ENCODE data around the gene LCN15. TPM values are rescaled to one million over a fixed set of nuclear protein-coding genes. Genes with fewer than 3 reads are reported as not detected.

LCN15 gene
- total and polyA plus RNA-seq, 8 donors = not detected

DNA sequence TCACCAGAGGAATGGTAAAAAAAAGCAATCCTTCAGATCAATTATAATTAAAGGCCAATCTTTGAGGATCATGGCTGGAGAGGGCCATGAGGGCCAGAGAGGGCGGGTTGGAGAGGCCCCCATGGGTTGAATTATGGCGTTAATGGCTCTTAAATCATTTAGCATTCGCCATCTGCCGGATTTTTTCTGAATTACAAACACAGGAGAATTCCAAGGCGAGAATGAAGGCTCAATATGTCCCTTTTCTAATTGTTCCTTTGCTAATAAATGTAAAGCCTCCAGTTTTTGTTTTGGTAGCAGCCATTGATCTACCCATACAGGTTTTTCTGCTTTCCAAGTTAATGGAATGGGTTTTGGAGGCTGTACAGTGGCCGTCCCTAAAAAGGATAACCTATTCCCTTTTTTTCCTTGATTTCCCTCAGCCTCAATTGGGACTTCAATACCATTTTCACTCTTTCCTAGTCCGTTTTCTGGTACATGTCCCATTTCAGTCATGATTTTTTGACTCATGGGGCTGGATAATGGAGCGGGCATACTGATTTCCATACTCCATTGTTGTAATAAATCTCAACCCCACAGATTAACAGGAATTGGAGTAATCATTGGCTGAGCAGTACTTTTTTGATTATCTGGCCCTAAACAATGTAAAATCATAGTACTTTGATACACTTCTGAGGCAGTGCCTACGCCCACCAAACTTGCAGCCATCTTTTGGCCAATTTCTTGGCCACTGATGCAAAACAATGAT lies 20.1 kb upstream of the LCN15 start:
- TF ChIP-seq EP300 (IDR thresholded peaks at IDR 0.05) = no peak
- TF ChIP-seq, protein P1, sequence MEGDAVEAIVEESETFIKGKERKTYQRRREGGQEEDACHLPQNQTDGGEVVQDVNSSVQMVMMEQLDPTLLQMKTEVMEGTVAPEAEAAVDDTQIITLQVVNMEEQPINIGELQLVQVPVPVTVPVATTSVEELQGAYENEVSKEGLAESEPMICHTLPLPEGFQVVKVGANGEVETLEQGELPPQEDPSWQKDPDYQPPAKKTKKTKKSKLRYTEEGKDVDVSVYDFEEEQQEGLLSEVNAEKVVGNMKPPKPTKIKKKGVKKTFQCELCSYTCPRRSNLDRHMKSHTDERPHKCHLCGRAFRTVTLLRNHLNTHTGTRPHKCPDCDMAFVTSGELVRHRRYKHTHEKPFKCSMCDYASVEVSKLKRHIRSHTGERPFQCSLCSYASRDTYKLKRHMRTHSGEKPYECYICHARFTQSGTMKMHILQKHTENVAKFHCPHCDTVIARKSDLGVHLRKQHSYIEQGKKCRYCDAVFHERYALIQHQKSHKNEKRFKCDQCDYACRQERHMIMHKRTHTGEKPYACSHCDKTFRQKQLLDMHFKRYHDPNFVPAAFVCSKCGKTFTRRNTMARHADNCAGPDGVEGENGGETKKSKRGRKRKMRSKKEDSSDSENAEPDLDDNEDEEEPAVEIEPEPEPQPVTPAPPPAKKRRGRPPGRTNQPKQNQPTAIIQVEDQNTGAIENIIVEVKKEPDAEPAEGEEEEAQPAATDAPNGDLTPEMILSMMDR (IDR thresholded peaks at IDR 0.05) = peak in 4 of 7 experiments; percentile 40 to 63 (median 53)
- no peaks in the 10 kb centered on the region for H3K36me3 ChIP-seq
- DNase-seq = peak in 1 of 2 donors; percentile 57
- H3K27me3 ChIP-seq = no peaks in the 10 kb centered on the region
- H3K27ac ChIP-seq = no peak overlapping the region
- intact Hi-C loops (cut with DNase I; ENCODE audit: low total_unique reads) = no loop called here
- H3K4me1 ChIP-seq = peaks cover 4 to 22% (median 19%) of the 10 kb centered on the region in 4 donors
- WGBS, 5 donors = 25 to 42% (median 33%) methylated on average over 9 of the region's 9 CpGs
- no peak overlapping the region for H3K4me3 ChIP-seq
- no peaks in the 10 kb centered on the region for H3K9me3 ChIP-seq

DNA sequence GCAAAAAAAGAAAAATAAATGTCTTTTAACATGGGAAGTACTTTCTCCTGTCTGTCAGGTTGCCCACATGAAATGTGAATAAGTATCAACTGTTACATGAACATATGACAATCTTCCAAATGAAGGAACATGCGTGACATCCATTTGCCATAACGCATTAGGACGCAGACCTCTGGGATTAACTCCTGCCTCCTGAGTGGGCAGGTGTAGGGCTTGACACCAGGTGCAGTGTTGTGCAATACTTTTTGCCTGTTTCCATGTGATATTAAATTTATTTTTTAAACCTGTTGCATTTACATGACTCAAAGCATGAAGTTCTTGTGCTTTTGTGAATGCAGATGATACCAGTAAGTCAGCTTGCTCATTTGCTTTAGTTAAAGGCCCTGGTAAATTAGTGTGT lies 18.1 kb upstream of the LCN15 start:
- Histone ChIP-seq H3K27ac (no peak overlapping the region), H3K4me1 (peaks cover 0 to 3% (median 2%) of the 10 kb centered on the region in 4 donors), H3K4me3 (no peak overlapping the region), H3K27me3 (no peaks in the 10 kb centered on the region), H3K9me3 (no peaks in the 10 kb centered on the region), H3K36me3 (no peaks in the 10 kb centered on the region)
- TF ChIP-seq POLR2A (IDR thresholded peaks at IDR 0.05) (no peak), EP300 (IDR thresholded peaks at IDR 0.05) (no peak), POLR2AphosphoS5 (IDR thresholded peaks at IDR 0.05) (no peak)
- TF ChIP-seq, protein P1 (IDR thresholded peaks at IDR 0.05) = no peak
- 91 to 96% (median 94%) methylated on average over 3 of the region's 3 CpGs for WGBS, 5 donors
- no peak for DNase-seq
- intact Hi-C loops (cut with DNase I; ENCODE audit: low total_unique reads) = no loop called here

DNA sequence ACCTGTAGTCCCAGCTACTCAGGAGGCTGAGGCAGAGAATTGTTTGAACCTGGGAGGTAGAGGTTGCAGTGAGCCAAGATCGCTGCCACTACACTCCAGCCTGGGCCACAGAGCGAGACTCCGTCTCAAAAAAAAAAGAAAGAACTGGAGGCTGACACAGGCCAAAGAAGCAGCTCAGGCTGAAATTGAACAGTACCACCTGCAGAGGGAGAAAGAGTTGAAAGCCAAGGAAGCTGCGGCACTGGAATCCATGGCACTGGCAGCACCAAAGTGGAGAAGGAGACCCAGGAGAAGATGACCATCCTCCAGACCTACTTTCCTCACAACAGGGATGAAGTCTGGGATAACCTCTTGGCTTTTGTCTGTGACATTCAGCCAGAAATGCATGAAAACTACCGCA lies 15.5 kb upstream of the LCN15 start:
- no peaks in the 10 kb centered on the region for H3K36me3 ChIP-seq
- H3K9me3 ChIP-seq = no peaks in the 10 kb centered on the region
- intact Hi-C loops (cut with DNase I; ENCODE audit: low total_unique reads) = no loop called here
- H3K27ac ChIP-seq = no peak overlapping the region
- no peak for TF ChIP-seq EP300 (IDR thresholded peaks at IDR 0.05)
- TF ChIP-seq POLR2A (IDR thresholded peaks at IDR 0.05) = no peak
- TF ChIP-seq POLR2AphosphoS5 (IDR thresholded peaks at IDR 0.05) = no peak
- TF ChIP-seq, protein P1 (IDR thresholded peaks at IDR 0.05) = no peak
- no peak for DNase-seq
- H3K4me1 ChIP-seq = peaks cover 0 to 5% (median 0%) of the 10 kb centered on the region in 4 donors
- H3K27me3 ChIP-seq = no peaks in the 10 kb centered on the region
- H3K4me3 ChIP-seq = no peak overlapping the region
- WGBS, 5 donors = 72 to 80% (median 75%) methylated on average over 5 of the region's 5 CpGs

DNA sequence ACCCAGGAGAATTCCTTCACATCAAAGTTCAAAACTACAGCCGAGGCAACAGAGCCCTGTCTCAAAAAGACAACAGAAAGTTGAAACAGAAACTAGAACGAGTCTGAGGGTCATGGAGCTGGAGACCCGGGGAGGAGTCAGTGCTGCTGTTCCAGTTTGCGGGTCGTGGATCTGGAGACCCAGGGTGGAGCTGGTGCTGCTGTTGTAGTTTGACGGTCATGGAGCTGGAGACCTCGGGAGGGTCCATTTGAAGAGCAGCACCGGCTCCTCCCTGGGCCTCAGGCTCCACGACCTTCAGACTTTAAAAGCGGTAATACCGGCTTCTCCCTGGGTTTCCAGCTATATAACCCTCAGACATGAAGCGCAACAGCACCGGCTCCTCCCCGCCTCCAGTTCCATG lies 13.0 kb upstream of the LCN15 start:
- TF ChIP-seq POLR2AphosphoS5 (IDR thresholded peaks at IDR 0.05) = no peak
- no peak for TF ChIP-seq POLR2A (IDR thresholded peaks at IDR 0.05)
- no peak for TF ChIP-seq EP300 (IDR thresholded peaks at IDR 0.05)
- TF ChIP-seq, protein P1 (IDR thresholded peaks at IDR 0.05) = no peak
- H3K4me3 ChIP-seq = no peak overlapping the region
- H3K27ac ChIP-seq = no peak overlapping the region
- peaks cover 0 to 7% (median 6%) of the 10 kb centered on the region in 4 donors for H3K9me3 ChIP-seq
- H3K4me1 ChIP-seq = peaks cover 0 to 5% (median 0%) of the 10 kb centered on the region in 4 donors
- 30 to 66% (median 49%) methylated on average over 14 of the region's 14 CpGs for WGBS, 5 donors
- no peaks in the 10 kb centered on the region for H3K27me3 ChIP-seq
- H3K36me3 ChIP-seq = no peaks in the 10 kb centered on the region
- DNase-seq = peak in 1 of 2 donors; percentile 66
- intact Hi-C loops (cut with DNase I; ENCODE audit: low total_unique reads) = no loop called here

Measured in stomach (tissue), 9 donors.